Prostate gland (tissue), 2 donors: ENCODE data around the gene MSH6. TPM values are rescaled to one million over a fixed set of nuclear protein-coding genes. Genes with fewer than 3 reads are reported as not detected.

Experiments
- DNase-seq: peaks from one replicate; pipeline ENCODE4 v3.0.0-alpha.2; 2019; ENCODE audit warnings: low spot score
- H3K27ac ChIP-seq, 2 donors: fragments of 200-600 bp; sonication (generic); 2 replicates each; pipeline ENCODE4 v1.5.1; 2017 to 2019
- H3K27me3 ChIP-seq: fragments of 200-600 bp; sonication (generic); replicated peaks from 2 replicates; pipeline ENCODE4 v1.5.1; 2019; ENCODE audit not compliant: insufficient read depth
- H3K36me3 ChIP-seq, 2 donors: fragments of 200-600 bp; sonication (generic); 1 replicate in 1 of 2; 2 replicates in 1 of 2; pipeline versions ENCODE4 v1.5.1 to v1.8.1; 2017 to 2019
- H3K4me1 ChIP-seq: fragments of 200-600 bp; sonication (generic); replicated peaks from 2 replicates; pipeline ENCODE4 v1.5.1; 2019
- H3K4me3 ChIP-seq, 2 donors: fragments of 200-600 bp; sonication (generic); 2 replicates each; pipeline ENCODE4 v1.5.1; 2017 to 2019
- H3K9me3 ChIP-seq: fragments of 200-600 bp; sonication (generic); 2 replicates; pipeline ENCODE4 v1.5.1; 2017
- CTCF ChIP-seq, 4 experiments: fragments of 200-600 bp in 2 of 4; fragments of 450-650 bp in 2 of 4; sonication (generic) in 2 of 4; IDR thresholded peaks; 1 replicate in 3 of 4; 2 replicates in 1 of 4; pipeline ENCODE4 v1.5.1; 2016 to 2019; ENCODE audit warnings: antibody characterized with exemption in 4 of 4, mild to moderate bottlenecking in 2 of 4, moderate library complexity in 2 of 4
- POLR2A ChIP-seq: fragments of 450-650 bp; IDR thresholded peaks from one replicate; pipeline ENCODE4 v1.6.1; 2016; ENCODE audit warnings: antibody characterized with exemption, mild to moderate bottlenecking
- POLR2AphosphoS5 ChIP-seq: sonication (generic); formaldehyde crosslinking; IDR thresholded peaks from one replicate; pipeline ENCODE4 v1.6.1; 2017; ENCODE audit warnings: antibody characterized with exemption
- WGBS: methylation state at CpG from one replicate; pipeline ENCODE4 v1.1.5; 2018; 5-methylcytosine and 5-hydroxymethylcytosine counted together
- intact Hi-C: fragments of 100-400 bp; cut with DNase I; formaldehyde crosslinking; loops from one replicate; pipeline ENCODE4 v1.14.2; 2022
- total RNA-seq, 2 donors: library from RNA; depleted of rRNA; stranded (reverse); fragments of >200 nt; gene quantifications; one replicate each; pipeline ENCODE4 v1.1.0, GENCODE V29; 2016

MSH6 gene
- 10 to 100 TPM; 51.6 to 71.7 TPM for total RNA-seq

GRCh38 chr2:47782671-47783485 lies at the start of gene MSH6:
Gene MSH6, plus strand, starts transcription at chr2:47783145. Its CDS starts 89 bp downstream, at chr2:47783234.
- TF ChIP-seq POLR2A (peak; percentile 91), CTCF (IDR thresholded peaks at IDR 0.05) (peak in 1 of 4 experiments; percentile 42), POLR2AphosphoS5 (peak; percentile 53)
- no peaks in the 10 kb centered on the region for H3K27me3 ChIP-seq
- peak within 1 kb of the TSS; percentile 83 to 95 for H3K4me3 ChIP-seq
- no peaks in the 10 kb centered on the region for H3K9me3 ChIP-seq
- intact Hi-C loops = loop anchor here (2.0 to 5.0 kb wide), 2 partner anchors 124 to 639 kb away; partner anchors contain the start of gene FBXO11
- no peaks in the 10 kb centered on the region for H3K4me1 ChIP-seq
- under 1% methylated on average over 72 of the region's 98 CpGs for WGBS
- peak within 1 kb of the TSS; percentile 94 for H3K27ac ChIP-seq
- no peaks in the 10 kb centered on the region for H3K36me3 ChIP-seq
- DNase-seq = peak; percentile 89

GRCh38 chr2:47735136-47735869 lies 47.6 kb upstream of the MSH6 start:
- Histone ChIP-seq H3K27ac (no peak overlapping the region), H3K4me3 (no peak overlapping the region), H3K9me3 (no peaks in the 10 kb centered on the region), H3K4me1 (no peaks in the 10 kb centered on the region), H3K36me3 (no peaks in the 10 kb centered on the region), H3K27me3 (no peaks in the 10 kb centered on the region)
- TF ChIP-seq POLR2AphosphoS5 (no peak), CTCF (IDR thresholded peaks at IDR 0.05) (no peak), POLR2A (no peak)
- intact Hi-C loops = no loop called here
- no peak for DNase-seq
- 39% methylated on average over 4 of the region's 4 CpGs for WGBS

- intact Hi-C loops = no loop called here
Observed at GRCh38 chr2:47735912-47736311, 47.0 kb upstream of the MSH6 start.

GRCh38 chr2:47737191-47737975 lies 45.6 kb upstream of the MSH6 start:
- Histone ChIP-seq H3K27ac (no peak overlapping the region), H3K4me1 (no peaks in the 10 kb centered on the region), H3K36me3 (no peaks in the 10 kb centered on the region), H3K4me3 (no peak overlapping the region), H3K27me3 (no peaks in the 10 kb centered on the region), H3K9me3 (no peaks in the 10 kb centered on the region)
- 90% methylated on average over 3 of the region's 3 CpGs for WGBS
- TF ChIP-seq POLR2AphosphoS5 = no peak
- TF ChIP-seq POLR2A = no peak
- TF ChIP-seq CTCF (IDR thresholded peaks at IDR 0.05) = no peak
- intact Hi-C loops = no loop called here
- DNase-seq = no peak

More at GRCh38 chr2:47735912-47736311, 47.0 kb upstream of the MSH6 start:
- no peaks in the 10 kb centered on the region for H3K9me3 ChIP-seq
- DNase-seq = no peak
- TF ChIP-seq CTCF (IDR thresholded peaks at IDR 0.05) (no peak), POLR2AphosphoS5 (no peak), POLR2A (no peak)
- H3K4me1 ChIP-seq = no peaks in the 10 kb centered on the region
- no peaks in the 10 kb centered on the region for H3K36me3 ChIP-seq
- no peaks in the 10 kb centered on the region for H3K27me3 ChIP-seq
- no peak overlapping the region for H3K27ac ChIP-seq
- no peak overlapping the region for H3K4me3 ChIP-seq
- WGBS = 87% methylated on average over 3 of the region's 3 CpGs
